ENCODE measurements around the gene FLCN.

The FLCN gene

GRCh38 chr17:17205368-17206123 lies 31.4 kb downstream of the FLCN start:
- peak; percentile 84 for DNase-seq
- peak overlapping the region; percentile 97 for H3K4me2 ChIP-seq (ENCODE audit: low read depth, low read length)

GRCh38 chr17:17204635-17205231 lies 32.2 kb downstream of the FLCN start:
- no peak for DNase-seq
- no peak overlapping the region for H3K27ac ChIP-seq (ENCODE audit: low read length)

More at GRCh38 chr17:17205368-17206123, 31.4 kb downstream of the FLCN start:
- Histone ChIP-seq H3K79me2 (ENCODE audit: low read length) (peaks cover 35% of the 10 kb centered on the region), H3F3A (ENCODE audit: insufficient read depth, low read length) (peaks cover 31% of the 10 kb centered on the region), H3K27ac (ENCODE audit: low read length) (peak overlapping the region; percentile 38; the same call in 1 of the 2 replicates), H3K9me2 (replicated peaks; ENCODE audit: insufficient read depth, low read length) (no peaks in the 10 kb centered on the region), H3K9ac (ENCODE audit: low read length) (peak overlapping the region; percentile 91), H2AFZ (ENCODE audit: low read length) (peak overlapping the region; percentile 85), H3K4me1 (ENCODE audit: low read length) (peaks cover 8% of the 10 kb centered on the region; the same call in 1 of the 2 replicates), H3K4me3 (ENCODE audit: low read length) (peak overlapping the region; percentile 88), H3K36me3 (replicated peaks; ENCODE audit: insufficient read depth, low read length) (no peaks in the 10 kb centered on the region), H4K20me1 (ENCODE audit: insufficient read depth, low read length) (no peaks in the 10 kb centered on the region), H3K27me3 (replicated peaks; ENCODE audit: insufficient read depth, low read length) (no peaks in the 10 kb centered on the region), H3K9me3 (replicated peaks; ENCODE audit: insufficient read depth, low read length) (no peaks in the 10 kb centered on the region)
- TF ChIP-seq EZH2 (optimal IDR thresholded peaks at IDR 0.05; ENCODE audit: low read depth, low read length) (no peak), CTCF (IDR thresholded peaks at IDR 0.05; ENCODE audit: low read length) (no peak), EZH2phosphoT487 (IDR thresholded peaks at IDR 0.05; ENCODE audit: low read length) (no peak)

DNA sequence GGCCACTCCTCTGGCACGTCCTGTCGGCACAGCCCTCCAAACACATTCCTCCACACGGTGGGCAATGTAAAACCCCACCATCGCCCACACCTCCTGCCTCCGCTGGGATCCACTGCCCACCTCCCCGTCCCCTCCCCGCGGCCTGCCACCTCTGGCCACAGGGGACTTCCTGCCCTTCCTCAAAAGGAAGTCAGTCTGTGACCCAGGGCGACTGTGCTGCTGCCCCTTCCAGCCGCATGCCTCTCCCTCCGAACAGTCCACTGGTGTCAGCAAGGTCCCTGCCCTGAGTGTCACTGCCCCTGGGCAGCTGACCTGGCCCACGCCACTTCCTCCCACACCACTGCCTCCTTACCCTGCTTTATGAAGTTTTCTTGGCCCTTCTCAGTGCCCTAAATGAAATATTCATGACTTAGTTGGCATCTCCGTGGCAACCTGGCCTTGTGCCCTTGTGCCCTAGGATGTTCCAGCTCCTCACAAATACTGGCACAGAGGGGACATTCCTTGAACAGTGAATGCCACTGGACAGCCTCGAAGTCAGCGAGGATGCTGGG lies 32.9 kb downstream of the FLCN start:
- H3K9me3 ChIP-seq (replicated peaks; ENCODE audit: insufficient read depth, low read length) = no peaks in the 10 kb centered on the region
- DNase-seq = no peak
- H2AFZ ChIP-seq (ENCODE audit: low read length) = no peak overlapping the region
- H3K4me3 ChIP-seq (ENCODE audit: low read length) = peak overlapping the region; percentile 88; the same call in 1 of the 2 replicates
- no peaks in the 10 kb centered on the region for H3K9me2 ChIP-seq (replicated peaks; ENCODE audit: insufficient read depth, low read length)
- no peaks in the 10 kb centered on the region for H4K20me1 ChIP-seq (ENCODE audit: insufficient read depth, low read length)
- no peaks in the 10 kb centered on the region for H3K27me3 ChIP-seq (replicated peaks; ENCODE audit: insufficient read depth, low read length)
- H3K4me1 ChIP-seq (ENCODE audit: low read length) = peaks cover 8% of the 10 kb centered on the region; the same call in 1 of the 2 replicates
- peak overlapping the region; percentile 97 for H3K4me2 ChIP-seq (ENCODE audit: low read depth, low read length)
- H3F3A ChIP-seq (ENCODE audit: insufficient read depth, low read length) = peaks cover 30% of the 10 kb centered on the region
- TF ChIP-seq EZH2phosphoT487 (IDR thresholded peaks at IDR 0.05; ENCODE audit: low read length) = no peak
- TF ChIP-seq CTCF (IDR thresholded peaks at IDR 0.05; ENCODE audit: low read length) = no peak
- no peak for TF ChIP-seq EZH2 (optimal IDR thresholded peaks at IDR 0.05; ENCODE audit: low read depth, low read length)
- no peak overlapping the region for H3K27ac ChIP-seq (ENCODE audit: low read length)
- H3K79me2 ChIP-seq (ENCODE audit: low read length) = peaks cover 35% of the 10 kb centered on the region
- H3K9ac ChIP-seq (ENCODE audit: low read length) = no peak overlapping the region
- H3K36me3 ChIP-seq (replicated peaks; ENCODE audit: insufficient read depth, low read length) = no peaks in the 10 kb centered on the region

More at GRCh38 chr17:17204635-17205231, 32.2 kb downstream of the FLCN start:
- Histone ChIP-seq H3K4me2 (ENCODE audit: low read depth, low read length) (peak overlapping the region; percentile 97), H3K4me1 (ENCODE audit: low read length) (peaks cover 8% of the 10 kb centered on the region; the same call in 1 of the 2 replicates), H3K9me2 (replicated peaks; ENCODE audit: insufficient read depth, low read length) (no peaks in the 10 kb centered on the region), H2AFZ (ENCODE audit: low read length) (peak overlapping the region; percentile 85; the same call in 1 of the 2 replicates), H3K36me3 (replicated peaks; ENCODE audit: insufficient read depth, low read length) (no peaks in the 10 kb centered on the region), H3K79me2 (ENCODE audit: low read length) (peaks cover 35% of the 10 kb centered on the region), H3K4me3 (ENCODE audit: low read length) (peak overlapping the region; percentile 88), H3F3A (ENCODE audit: insufficient read depth, low read length) (peaks cover 31% of the 10 kb centered on the region), H4K20me1 (ENCODE audit: insufficient read depth, low read length) (no peaks in the 10 kb centered on the region), H3K27me3 (replicated peaks; ENCODE audit: insufficient read depth, low read length) (no peaks in the 10 kb centered on the region), H3K9me3 (replicated peaks; ENCODE audit: insufficient read depth, low read length) (no peaks in the 10 kb centered on the region), H3K9ac (ENCODE audit: low read length) (peak overlapping the region; percentile 91)
- TF ChIP-seq EZH2 (optimal IDR thresholded peaks at IDR 0.05; ENCODE audit: low read depth, low read length) (no peak), CTCF (IDR thresholded peaks at IDR 0.05; ENCODE audit: low read length) (no peak), EZH2phosphoT487 (IDR thresholded peaks at IDR 0.05; ENCODE audit: low read length) (no peak)

Data from MM.1S (cell line).